ENCODE data around the gene WNT1.

- TF ChIP-seq EP300 (IDR thresholded peaks at IDR 0.05), result no peak
- TF ChIP-seq CTCF (IDR thresholded peaks at IDR 0.05), result no peak
These were observed 9.7 kb upstream of the WNT1 start for GRCh38 chr12:48968467-48968866.

All from ovary (tissue), 3 donors.